GM21717 (cell line): ENCODE results near the gene SPINT4.
"Not testable (repeated sequence)": the region's sequence is repeated elsewhere in the genome, so short reads cannot be mapped to it uniquely, and the experiment has no call there.

ENCODE experiments used
- ATAC-seq: cut with Tn5 transposase; IDR thresholded peaks from one replicate; pipeline ENCODE4 v1.9.1; 2021; ENCODE audit warnings: mild to moderate bottlenecking, moderate library complexity; ENCODE audit not compliant: unreplicated experiment

The SPINT4 gene

GRCh38 chr20:45764618-45765282 is 42.6 kb downstream of the SPINT4 start:
- ATAC-seq = not testable (repeated sequence)

- no peak for ATAC-seq
Observed at GRCh38 chr20:45765307-45765875, 43.2 kb downstream of the SPINT4 start.

- no peak for ATAC-seq
Observed at GRCh38 chr20:45765980-45766379, 43.8 kb downstream of the SPINT4 start.

- ATAC-seq = no peak
Observed at GRCh38 chr20:45768479-45768878, 46.3 kb downstream of the SPINT4 start.

- no peak for ATAC-seq
Observed at GRCh38 chr20:45771182-45771759, 49.1 kb downstream of the SPINT4 start.

- ATAC-seq = no peak
Observed at GRCh38 chr20:45772693-45773092, 50.5 kb downstream of the SPINT4 start.

GRCh38 chr20:45774945-45775344 is 52.8 kb downstream of the SPINT4 start:
- no peak for ATAC-seq

- no peak for ATAC-seq
Observed at GRCh38 chr20:45775411-45775810, 53.3 kb downstream of the SPINT4 start.
